HCT116 (cell line): Measurements from ENCODE around the gene CHEK2. TPM values are rescaled to one million over a fixed set of nuclear protein-coding genes. Genes with fewer than 3 reads are reported as not detected.

ENCODE experiments used
- ATAC-seq: fragments of 200-7000 bp; cut with Tn5 transposase; 2 replicates; pipeline ENCODE4 v1.9.1; 2020; ENCODE audit warnings: mild to moderate bottlenecking, moderate library complexity
- BruUV-seq: library from RNA; stranded (reverse); fragments of 400-500 nt; replicated peaks from 2 replicates; lab custom pipeline; 2021; lab: Mats Ljungman, UMichigan
- CTCF ChIA-PET: fragments of 300-600 bp; sonication (Branson Sonifier 250); formaldehyde crosslinking; loops from one replicate; lab custom pipeline; 2021; ENCODE audit warnings: antibody characterized with exemption; lab: Charles Lee
- POLR2A ChIA-PET: fragments of 300-600, 350-600 bp; sonication (Branson Sonifier 250); formaldehyde crosslinking; loops from one replicate; lab custom pipeline; 2021; ENCODE audit warnings: antibody characterized with exemption; lab: Charles Lee
- RAD21 ChIA-PET, 2 experiments: fragments of 300-600 bp; sonication (Branson Sonifier 250); formaldehyde crosslinking; loops; one replicate each; lab custom pipeline; 2023; ENCODE audit warnings: low total read pairs in 2 of 2; ENCODE audit not compliant: uncharacterized antibody in 2 of 2, unreplicated experiment in 2 of 2, low non-redundant PET in 1 of 2; lab: Charles Lee
- DNase-seq: peaks from one replicate; pipeline ENCODE4 v3.0.0-alpha.2; 2010; ENCODE audit warnings: low read depth, low spot score
- H2AFZ ChIP-seq: fragments of 200-600 bp; shearing (Covaris generic), sonication (generic); 2 replicates; pipeline ENCODE4 v1.6.1; 2017; ENCODE audit warnings: low read depth, mixed run types, mixed read lengths, antibody characterized with exemption, low read length; ENCODE audit not compliant: poor library complexity, severe bottlenecking
- H3K27ac ChIP-seq: 2 replicates; pipeline ENCODE4 v1.5.1; 2012; ENCODE audit warnings: low read depth, low read length
- H3K27me3 ChIP-seq: fragments of 200-600 bp; sonication (generic); 2 replicates; pipeline ENCODE4 v1.6.1; 2016; ENCODE audit warnings: mixed run types, low read length, mixed read lengths; ENCODE audit not compliant: insufficient read depth
- H3K36me3 ChIP-seq, 2 experiments: fragments of 200-500 bp in 1 of 2; fragments of 200-600 bp in 1 of 2; sonication (Bioruptor generic) in 1 of 2; sonication (generic) in 1 of 2; 2 replicates each; pipeline versions ENCODE4 v1.5.1 to v1.6.1; 2014 to 2016; ENCODE audit warnings: low read length in 2 of 2, inconsistent platforms in 1 of 2, mixed read lengths in 1 of 2, mixed run types in 1 of 2; ENCODE audit not compliant: insufficient read depth in 2 of 2, control insufficient read depth in 1 of 2
- H3K4me1 ChIP-seq, 2 experiments: fragments of 200-600 bp in 1 of 2; sonication (generic) in 1 of 2; 2 replicates each; pipeline versions ENCODE4 v1.5.1 to v1.6.1; 2012 to 2017; ENCODE audit warnings: low read length in 2 of 2, inconsistent platforms in 1 of 2, mild to moderate bottlenecking in 1 of 2, mixed read lengths in 1 of 2, mixed run types in 1 of 2, moderate library complexity in 1 of 2; ENCODE audit not compliant: insufficient read depth in 2 of 2, control insufficient read depth in 1 of 2
- H3K4me2 ChIP-seq: fragments of 200-600 bp; sonication (generic); 2 replicates; pipeline ENCODE4 v1.6.1; 2017; ENCODE audit warnings: mixed run types, low read length, mixed read lengths
- H3K4me3 ChIP-seq, 2 experiments: fragments of 200-600 bp in 1 of 2; sonication (generic) in 1 of 2; replicated peaks in 1 of 2; 2 replicates each; pipeline ENCODE4 v1.5.1; 2011 to 2016; ENCODE audit warnings: low read length in 2 of 2, control low read depth in 1 of 2, low read depth in 1 of 2, mild to moderate bottlenecking in 1 of 2, mixed read lengths in 1 of 2, mixed run types in 1 of 2
- H3K79me2 ChIP-seq: fragments of 200-600 bp; sonication (generic); 2 replicates; pipeline ENCODE4 v1.6.1; 2017; ENCODE audit warnings: mild to moderate bottlenecking, mixed run types, low read length, moderate library complexity, mixed read lengths; ENCODE audit not compliant: insufficient read depth
- H3K9ac ChIP-seq: fragments of 200-600 bp; sonication (generic); 2 replicates; pipeline ENCODE4 v1.6.1; 2016; ENCODE audit warnings: low read length, mixed read lengths
- H3K9me2 ChIP-seq: fragments of 200-600 bp; sonication (generic), shearing (Covaris generic); 2 replicates; pipeline ENCODE4 v1.6.1; 2017; ENCODE audit warnings: mixed run types, mild to moderate bottlenecking, moderate library complexity; ENCODE audit not compliant: insufficient read depth
- H3K9me3 ChIP-seq, 2 experiments: fragments of 200-500 bp in 1 of 2; fragments of 200-600 bp in 1 of 2; sonication (Bioruptor generic) in 1 of 2; sonication (generic) in 1 of 2; 2 replicates each; pipeline ENCODE4 v1.6.1; 2014 to 2017; ENCODE audit warnings: low read length in 2 of 2, mixed read lengths in 2 of 2, inconsistent platforms in 1 of 2, low read depth in 1 of 2, mild to moderate bottlenecking in 1 of 2, mixed run types in 1 of 2, moderate library complexity in 1 of 2; ENCODE audit not compliant: control insufficient read depth in 1 of 2, insufficient read depth in 1 of 2
- H4K20me1 ChIP-seq: fragments of 200-600 bp; sonication (generic), shearing (Covaris generic); 2 replicates; pipeline ENCODE4 v1.6.1; 2017; ENCODE audit warnings: mixed run types, mild to moderate bottlenecking, moderate library complexity; ENCODE audit not compliant: insufficient read depth
- MAX ChIP-seq: IDR thresholded peaks from 2 replicates; pipeline ENCODE4 v1.6.1; 2012
- RAD21 ChIP-seq: IDR thresholded peaks from 2 replicates; pipeline ENCODE4 v1.6.1; 2012; ENCODE audit warnings: low read depth, mild to moderate bottlenecking
- REST ChIP-seq: IDR thresholded peaks from 2 replicates; pipeline ENCODE4 v1.6.1; 2012; ENCODE audit warnings: low read depth
- ZFX ChIP-seq: fragments of 450-650 bp; IDR thresholded peaks from 2 replicates; pipeline ENCODE4 v1.6.1; 2017
- intact Hi-C: fragments of 100-400 bp; cut with micrococcal nuclease; formaldehyde crosslinking; loops from 2 replicates; pipeline ENCODE4 v1.10.0; 2022
- total RNA-seq: library from RNA; stranded (reverse); gene quantifications from one replicate; pipeline ENCODE4 v1.2.1, GENCODE V29; 2021; ENCODE audit not compliant: unreplicated experiment
- TF ChIP-seq, protein P1 (sequence below), 3 experiments: fragments of 200-600 bp in 1 of 3; sonication (generic) in 1 of 3; IDR thresholded peaks in 2 of 3; conservative IDR thresholded peaks in 1 of 3; 2 replicates each; pipeline ENCODE4 v1.5.1; 2012 to 2017; ENCODE audit warnings: low read depth in 2 of 3, low read length in 2 of 3, antibody characterized with exemption in 1 of 3, borderline replicate concordance in 1 of 3, control low read depth in 1 of 3, mild to moderate bottlenecking in 1 of 3, mixed read lengths in 1 of 3, mixed run types in 1 of 3, moderate library complexity in 1 of 3; ENCODE audit not compliant: insufficient read depth in 1 of 3

CHEK2 gene
- total RNA-seq, 1 experiment from 2014 or later: 47.1 TPM

- ATAC-seq (no peak), DNase-seq (no peak)
- Histone ChIP-seq H3K27me3 (no peaks in the 10 kb centered on the region), H3K4me1 (no peaks in the 10 kb centered on the region), H3K9ac (no peak overlapping the region), H3K36me3 (peaks cover 33% of the 10 kb centered on the region in 2 experiments), H3K9me3 (no peaks in the 10 kb centered on the region), H3K9me2 (no peaks in the 10 kb centered on the region), H3K4me3 (no peak overlapping the region), H2AFZ (no peak overlapping the region), H3K79me2 (peaks cover 70% of the 10 kb centered on the region), H3K4me2 (no peak overlapping the region), H4K20me1 (no peaks in the 10 kb centered on the region), H3K27ac (no peak overlapping the region)
- intact Hi-C loops: no loop called here
- ChIA-PET CTCF (no interaction called here), RAD21 (no interaction called here), POLR2A (no interaction called here)
- no TSS peak for BruUV-seq
- TF ChIP-seq RAD21 (no peak), ZFX (no peak), MAX (no peak), REST (no peak)
- TF ChIP-seq, protein P1, sequence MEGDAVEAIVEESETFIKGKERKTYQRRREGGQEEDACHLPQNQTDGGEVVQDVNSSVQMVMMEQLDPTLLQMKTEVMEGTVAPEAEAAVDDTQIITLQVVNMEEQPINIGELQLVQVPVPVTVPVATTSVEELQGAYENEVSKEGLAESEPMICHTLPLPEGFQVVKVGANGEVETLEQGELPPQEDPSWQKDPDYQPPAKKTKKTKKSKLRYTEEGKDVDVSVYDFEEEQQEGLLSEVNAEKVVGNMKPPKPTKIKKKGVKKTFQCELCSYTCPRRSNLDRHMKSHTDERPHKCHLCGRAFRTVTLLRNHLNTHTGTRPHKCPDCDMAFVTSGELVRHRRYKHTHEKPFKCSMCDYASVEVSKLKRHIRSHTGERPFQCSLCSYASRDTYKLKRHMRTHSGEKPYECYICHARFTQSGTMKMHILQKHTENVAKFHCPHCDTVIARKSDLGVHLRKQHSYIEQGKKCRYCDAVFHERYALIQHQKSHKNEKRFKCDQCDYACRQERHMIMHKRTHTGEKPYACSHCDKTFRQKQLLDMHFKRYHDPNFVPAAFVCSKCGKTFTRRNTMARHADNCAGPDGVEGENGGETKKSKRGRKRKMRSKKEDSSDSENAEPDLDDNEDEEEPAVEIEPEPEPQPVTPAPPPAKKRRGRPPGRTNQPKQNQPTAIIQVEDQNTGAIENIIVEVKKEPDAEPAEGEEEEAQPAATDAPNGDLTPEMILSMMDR (IDR thresholded peaks at IDR 0.05 in 2 of 3, conservative IDR thresholded peaks at IDR 0.05 in 1 of 3; ENCODE audit: borderline replicate concordance in 1 of 3, insufficient read depth in 1 of 3, low read depth in 2 of 3, low read length in 2 of 3): no peak
Measured at GRCh38 chr22:28779833-28780232, 38.2 kb upstream of the CHEK2 start.
